Endothelial cell of umbilical vein (primary cell): ENCODE measurements around the gene GIN1. TPM values are rescaled to one million over a fixed set of nuclear protein-coding genes. Genes with fewer than 3 reads are reported as not detected.
"Not testable (repeated sequence)": the region's sequence is repeated elsewhere in the genome, so short reads cannot be mapped to it uniquely, and the experiment has no call there.

Source experiments
- BruUV-seq: library from RNA; stranded (reverse); fragments of 400-500 nt; replicated peaks from 2 replicates; lab custom pipeline; 2021; lab: Mats Ljungman, UMichigan
- CTCF ChIA-PET: fragments of 300-600, 350-600 bp; sonication (Branson Sonifier 250); formaldehyde crosslinking; loops from one replicate; lab custom pipeline; 2021; ENCODE audit warnings: antibody characterized with exemption, inconsistent platforms; lab: Charles Lee
- POLR2A ChIA-PET: fragments of 300-600, 350-600 bp; sonication (Branson Sonifier 250); formaldehyde crosslinking; loops from one replicate; lab custom pipeline; 2021; ENCODE audit warnings: antibody characterized with exemption, inconsistent platforms; lab: Charles Lee
- DNase-seq: peaks from one replicate; pipeline ENCODE4 v3.0.0-alpha.2; 2011; ENCODE audit warnings: low read depth, low spot score
- FAIRE-seq: peaks from 2 replicates; lab custom pipeline; 2011; peaks lifted over from hg19 to GRCh38; lab: Jason Lieb, UNC
- H2AFZ ChIP-seq: 2 replicates; pipeline ENCODE4 v1.6.0; 2012; ENCODE audit warnings: low read depth, low read length, control low read depth, inconsistent platforms
- H3K27ac ChIP-seq: 2 replicates; pipeline ENCODE4 v1.5.1; 2011; ENCODE audit warnings: low read depth, mild to moderate bottlenecking, control low read depth, low read length, moderate library complexity; ENCODE audit not compliant: insufficient read depth
- H3K27me3 ChIP-seq, 2 experiments: 2 replicates each; pipeline versions ENCODE4 v1.6.0 to v1.6.1; 2011; ENCODE audit warnings: low read length in 2 of 2, mixed read lengths in 1 of 2; ENCODE audit not compliant: control insufficient read depth in 2 of 2, insufficient read depth in 2 of 2
- H3K36me3 ChIP-seq, 2 experiments: 2 replicates in 1 of 2; 3 replicates in 1 of 2; pipeline ENCODE4 v1.5.1; 2011; ENCODE audit warnings: low read length in 2 of 2, mild to moderate bottlenecking in 1 of 2, moderate library complexity in 1 of 2; ENCODE audit not compliant: control insufficient read depth in 2 of 2, insufficient read depth in 2 of 2; ENCODE audit errors: extremely low read depth in 1 of 2
- H3K4me1 ChIP-seq: 3 replicates; pipeline ENCODE4 v1.5.1; 2011; ENCODE audit warnings: mild to moderate bottlenecking, low read length; ENCODE audit not compliant: control insufficient read depth, insufficient read depth; ENCODE audit errors: extremely low read depth
- H3K4me2 ChIP-seq: 2 replicates; pipeline ENCODE4 v1.6.1; 2011; ENCODE audit warnings: low read length, control low read depth, mixed read lengths; ENCODE audit not compliant: insufficient read depth
- H3K4me3 ChIP-seq, 3 experiments: fragments of 200-600 bp in 1 of 3; sonication (generic), shearing (Covaris generic) in 1 of 3; replicated peaks in 1 of 3; 2 replicates each; pipeline ENCODE4 v1.5.1; 2011 to 2016; ENCODE audit warnings: control low read depth in 3 of 3, low read length in 3 of 3, mild to moderate bottlenecking in 2 of 3, inconsistent platforms in 1 of 3, low read depth in 1 of 3, moderate library complexity in 1 of 3; ENCODE audit not compliant: insufficient read depth in 1 of 3
- H3K79me2 ChIP-seq: 2 replicates; pipeline ENCODE4 v1.6.0; 2012; ENCODE audit warnings: low read length, inconsistent platforms; ENCODE audit not compliant: control insufficient read depth, insufficient read depth
- H3K9ac ChIP-seq: replicated peaks from 2 replicates; pipeline ENCODE3; 2011; ENCODE audit warnings: low read length, control low read depth; ENCODE audit not compliant: insufficient read depth; ENCODE audit errors: extremely low read depth
- H3K9me1 ChIP-seq: replicated peaks from 3 replicates; pipeline ENCODE4 v1.6.0; 2011; ENCODE audit warnings: mild to moderate bottlenecking, low read length; ENCODE audit not compliant: control insufficient read depth, insufficient read depth; ENCODE audit errors: extremely low read depth
- H3K9me3 ChIP-seq: replicated peaks from 2 replicates; pipeline ENCODE4 v1.5.1; 2012; ENCODE audit warnings: low read length, inconsistent platforms; ENCODE audit not compliant: control insufficient read depth, insufficient read depth
- H4K20me1 ChIP-seq: replicated peaks from 2 replicates; pipeline ENCODE3; 2011; ENCODE audit warnings: mild to moderate bottlenecking, low read length; ENCODE audit not compliant: control insufficient read depth, insufficient read depth; ENCODE audit errors: extremely low read depth
- CTCF ChIP-seq, 2 donors: IDR thresholded peaks; 1 replicate in 1 of 2; 2 replicates in 1 of 2; pipeline ENCODE4 v1.5.1; 2011; ENCODE audit warnings: low read length in 2 of 2, mild to moderate bottlenecking in 2 of 2, moderate library complexity in 2 of 2, control low read depth in 1 of 2, inconsistent platforms in 1 of 2, low read depth in 1 of 2; ENCODE audit not compliant: insufficient read depth in 1 of 2; ENCODE audit errors: extremely low read depth in 1 of 2
- EZH2 ChIP-seq: IDR thresholded peaks from 2 replicates; pipeline ENCODE4 v1.6.1; 2012; ENCODE audit warnings: borderline replicate concordance, low read depth, mild to moderate bottlenecking, moderate library complexity, low read length, inconsistent platforms; ENCODE audit not compliant: severe bottlenecking
- FOS ChIP-seq: IDR thresholded peaks from 2 replicates; pipeline ENCODE4 v1.6.1; 2011; ENCODE audit warnings: mild to moderate bottlenecking, low read length, moderate library complexity, borderline replicate concordance; ENCODE audit not compliant: insufficient read depth
- GATA2 ChIP-seq: IDR thresholded peaks from 2 replicates; pipeline ENCODE4 v1.7.0; 2011; ENCODE audit warnings: low read depth, mild to moderate bottlenecking, moderate library complexity, mixed read lengths, low read length; ENCODE audit not compliant: insufficient read length, insufficient read depth
- JUN ChIP-seq: IDR thresholded peaks from 2 replicates; pipeline ENCODE4 v1.6.1; 2011; ENCODE audit warnings: borderline replicate concordance, low read depth; ENCODE audit not compliant: insufficient read length, insufficient read depth
- MYC ChIP-seq: IDR thresholded peaks from one replicate; pipeline ENCODE4 v1.6.1; 2011; ENCODE audit warnings: mild to moderate bottlenecking, low read depth, low read length
- POLR2A ChIP-seq: IDR thresholded peaks from 2 replicates; pipeline ENCODE4 v1.6.1; 2012; ENCODE audit warnings: low read depth, mild to moderate bottlenecking, control low read depth, low read length
- POLR2AphosphoS5 ChIP-seq: IDR thresholded peaks from 2 replicates; pipeline ENCODE4 v1.6.1; 2012; ENCODE audit warnings: low read depth, mild to moderate bottlenecking, control low read depth, low read length, moderate library complexity; ENCODE audit not compliant: insufficient read depth
- dilution Hi-C: fragments of 300-500 bp; cut with MboI; formaldehyde crosslinking; loops from one replicate; pipeline ENCODE4 v1.15.0; 2019; ENCODE audit warnings: low sequenced_read_pairs; ENCODE audit not compliant: extremely low pct_ligation_motif_present
- intact Hi-C: fragments of 100-400 bp; cut with micrococcal nuclease; formaldehyde crosslinking; loops from one replicate; pipeline ENCODE4 v1.10.0; 2022
- polyA plus RNA-seq, 4 experiments: library from polyadenylated mRNA; depleted of rRNA in 3 of 4; stranded (reverse) in 3 of 4; unstranded in 1 of 4; fragments of >200 nt; gene quantifications; 2 replicates each; pipeline versions ENCODE4 v1.2.1 to v1.2.3, GENCODE V29; 2011 to 2012; ENCODE audit warnings: missing spikeins in 1 of 4
- total RNA-seq: library from RNA; stranded (reverse); gene quantifications from 2 replicates; pipeline ENCODE4 v1.2.3, GENCODE V29; 2021
- TF ChIP-seq, protein P1 (sequence below): IDR thresholded peaks from 2 replicates; pipeline ENCODE4 v1.6.1; 2011; ENCODE audit not compliant: insufficient read depth, insufficient read length

GIN1 gene
- total and polyA plus RNA-seq, 2 donors (not counting 3 experiments of a cell fraction or from before 2014, with no cell fraction given): 0.98 to 4.4 TPM

GRCh38 chr5:103145196-103145595 is 25.3 kb upstream of the GIN1 start:
- ChIA-PET CTCF (interaction anchor here (1.3 to 1.5 kb wide), 2 partner anchors 12 to 18 kb away, joined by 3 to 4 read pairs; no protein-coding TSS in a partner anchor), POLR2A (no interaction called here)
- DNase-seq (no peak), FAIRE-seq (no peak)
- H3K9me3 ChIP-seq: no peaks in the 10 kb centered on the region
- no peaks in the 10 kb centered on the region for H3K79me2 ChIP-seq
- H3K36me3 ChIP-seq: no peaks in the 10 kb centered on the region
- dilution Hi-C loops (no loop called here), intact Hi-C loops (no loop called here)
- BruUV-seq: no TSS peak
- H3K9me1 ChIP-seq: no peaks in the 10 kb centered on the region
- H3K27ac ChIP-seq: no peak overlapping the region
- no peaks in the 10 kb centered on the region for H4K20me1 ChIP-seq
- no peaks in the 10 kb centered on the region for H3K27me3 ChIP-seq
- H2AFZ ChIP-seq: no peak overlapping the region
- no peaks in the 10 kb centered on the region for H3K4me1 ChIP-seq
- TF ChIP-seq GATA2 (no peak), FOS (no peak), JUN (no peak), EZH2 (no peak), CTCF (IDR thresholded peaks at IDR 0.05; ENCODE audit: extremely low read depth in 1 of 2, insufficient read depth in 1 of 2, low read depth in 1 of 2, low read length in 2 of 2) (no peak), POLR2A (no peak), POLR2AphosphoS5 (no peak), MYC (no peak)
- TF ChIP-seq, protein P1, sequence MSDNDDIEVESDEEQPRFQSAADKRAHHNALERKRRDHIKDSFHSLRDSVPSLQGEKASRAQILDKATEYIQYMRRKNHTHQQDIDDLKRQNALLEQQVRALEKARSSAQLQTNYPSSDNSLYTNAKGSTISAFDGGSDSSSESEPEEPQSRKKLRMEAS: no peak
- no peak overlapping the region for H3K9ac ChIP-seq
- no peak overlapping the region for H3K4me3 ChIP-seq
- no peak overlapping the region for H3K4me2 ChIP-seq

GRCh38 chr5:103142132-103142531 is 22.2 kb upstream of the GIN1 start:
- H3K27me3 ChIP-seq, H3K9me3 ChIP-seq, H3K4me2 ChIP-seq, BruUV-seq, FAIRE-seq, DNase-seq, H3K27ac ChIP-seq, H3K4me1 ChIP-seq, H3K9ac ChIP-seq, H4K20me1 ChIP-seq, dilution Hi-C loops, H2AFZ ChIP-seq, intact Hi-C loops, H3K4me3 ChIP-seq, POLR2A ChIA-PET, H3K36me3 ChIP-seq, H3K79me2 ChIP-seq, H3K9me1 ChIP-seq: not testable (repeated sequence)
- CTCF ChIA-PET: interaction anchor here (1.4 kb wide), 1 partner anchor 82 kb away, joined by 3 read pairs; no protein-coding TSS in a partner anchor
